HG03045 (cell line): ENCODE measurements around the gene CTSW.

Experiments used
- ATAC-seq: cut with Tn5 transposase; IDR thresholded peaks from one replicate; pipeline ENCODE4 v1.9.1; 2021; ENCODE audit warnings: mild to moderate bottlenecking, moderate library complexity; ENCODE audit not compliant: unreplicated experiment

CTSW gene

GRCh38 chr11:65921876-65922275 is 42.2 kb downstream of the CTSW start:
- no peak for ATAC-seq

- no peak for ATAC-seq
Measured at GRCh38 chr11:65922565-65922964, 42.9 kb downstream of the CTSW start.

GRCh38 chr11:65925397-65925796 is 45.8 kb downstream of the CTSW start:
- no peak for ATAC-seq

GRCh38 chr11:65927904-65928397 is 48.3 kb downstream of the CTSW start:
- peak; percentile 65 for ATAC-seq

- ATAC-seq: no peak
Measured at GRCh38 chr11:65928667-65929066, 49.0 kb downstream of the CTSW start.

- no peak for ATAC-seq
Measured at GRCh38 chr11:65931773-65932557, 52.3 kb downstream of the CTSW start.

- no peak for ATAC-seq
Measured at GRCh38 chr11:65932558-65932919, 52.9 kb downstream of the CTSW start.
